Mesenteric fat pad (tissue), 1 donor: Measurements from ENCODE around the gene CCDC71. TPM values are rescaled to one million over a fixed set of nuclear protein-coding genes. Genes with fewer than 3 reads are reported as not detected.

Experiments
- DNase-seq: peaks from one replicate; pipeline ENCODE4 v3.0.0-alpha.2; 2020; ENCODE audit warnings: low spot score
- total RNA-seq: library from RNA; stranded (reverse); fragmentation: NEBNext Ultra II Directional; extraction: Animal tissue kit (Norgen Biotek cat#: 25700); gene quantifications from one replicate; pipeline ENCODE4 v1.2.1, GENCODE V29; 2021
- donor health status: DM: yes; HTN: yes; CAD: no.

Gene CCDC71
- total RNA-seq, 1 donor from 2014 or later = 19.4 TPM

DNA sequence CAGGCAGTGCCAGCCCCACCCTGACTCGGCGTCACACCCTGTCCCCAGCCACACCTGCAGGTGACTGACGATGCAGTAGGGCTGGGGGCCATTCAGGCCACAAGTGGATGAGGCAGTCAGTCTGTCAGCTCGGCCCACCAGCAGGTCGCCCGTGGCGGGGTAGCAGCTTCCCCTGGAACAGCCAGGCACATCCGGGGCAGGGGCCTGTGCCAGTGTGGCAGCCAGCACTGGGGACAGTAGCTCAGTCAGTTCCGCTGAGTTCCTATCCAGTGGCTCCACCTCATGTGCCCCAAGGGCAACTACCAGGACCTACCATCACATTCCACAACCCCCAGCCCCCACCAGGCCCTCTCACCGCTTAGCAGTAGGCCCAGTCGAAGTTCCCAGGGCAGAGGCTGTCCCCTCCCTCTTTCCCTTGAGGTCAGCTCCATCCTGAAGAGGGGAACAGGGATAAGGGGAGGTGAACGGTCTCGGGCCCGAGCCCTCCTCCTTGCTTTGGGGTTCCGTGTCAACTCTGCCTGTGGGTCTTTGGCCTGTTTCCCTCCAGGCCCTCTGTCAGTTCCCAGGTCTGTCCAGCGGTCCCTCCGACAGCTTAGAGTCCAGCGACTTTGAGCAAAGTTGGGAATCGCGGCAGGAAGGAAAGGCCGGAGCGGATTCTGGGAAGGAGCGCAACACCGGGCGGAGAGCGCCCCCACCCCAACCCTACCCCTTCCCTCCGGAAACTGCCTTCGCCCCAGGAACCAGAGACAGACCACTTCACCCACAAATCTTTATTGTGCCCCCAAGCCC, 33.5 kb downstream of the CCDC71 start, which contains the start of gene LAMB2:
TSS of gene LAMB2 (minus strand) at position 614 of the 789 bp plus-strand sequence. CDS start at position 431, 183 bp downstream.
- no peak for DNase-seq

DNA sequence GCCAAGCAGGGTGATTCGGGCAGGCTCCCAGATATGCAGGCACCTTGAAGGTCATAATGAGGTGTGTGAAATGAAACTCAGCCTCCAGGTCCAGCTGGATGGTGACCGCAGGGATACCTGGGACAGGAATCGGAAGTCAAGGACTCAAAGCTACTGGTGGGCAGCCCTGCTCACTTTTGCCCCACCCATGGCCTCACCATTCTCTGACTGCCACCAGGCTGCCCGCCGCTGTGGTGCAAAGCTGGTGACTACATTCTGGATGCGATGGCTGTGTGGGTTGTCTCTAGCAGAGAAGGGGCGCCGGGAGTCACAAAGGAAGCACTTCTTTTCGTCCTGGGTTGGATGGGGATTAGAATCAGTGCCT, 34.1 kb downstream of the CCDC71 start:
- DNase-seq = no peak

DNA sequence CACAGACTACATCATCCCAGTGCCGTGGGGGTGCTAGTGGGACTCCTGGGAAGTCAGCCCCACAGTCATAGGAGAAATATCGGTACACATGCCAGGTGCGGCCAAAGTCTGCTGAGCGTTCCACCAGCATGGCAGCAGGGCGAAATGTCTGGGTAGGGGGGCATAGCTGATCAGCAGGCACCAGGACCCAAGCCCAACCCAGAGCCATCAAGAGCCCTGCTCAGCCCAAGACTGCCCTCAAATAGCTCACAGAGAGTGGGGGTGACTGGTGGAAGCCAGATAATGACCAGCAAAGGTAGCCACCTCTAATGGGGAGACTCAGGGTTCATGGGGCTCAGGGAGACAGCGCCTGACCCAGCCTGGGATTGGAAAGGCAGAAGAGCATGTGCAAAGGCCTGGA, 34.6 kb downstream of the CCDC71 start:
- no peak for DNase-seq

DNA sequence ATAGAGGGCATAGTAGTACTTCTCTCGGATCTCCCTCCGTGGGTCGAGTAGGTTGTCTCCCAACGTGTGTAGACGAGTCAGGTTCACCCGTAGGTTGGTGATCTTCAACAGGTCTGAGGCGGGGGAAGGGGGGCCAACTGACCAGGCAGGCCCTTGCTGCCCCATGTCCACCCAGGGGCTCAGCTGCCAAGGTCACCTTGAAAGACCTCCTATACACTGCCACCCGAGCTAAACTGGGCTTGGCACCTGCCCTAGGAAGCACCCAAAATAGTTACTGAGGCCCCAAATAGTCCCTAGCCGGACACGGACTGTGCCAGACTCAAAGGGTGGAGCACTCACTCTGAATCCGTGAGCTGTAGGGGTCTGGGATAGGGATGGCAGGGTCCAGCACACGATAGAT, 35.1 kb downstream of the CCDC71 start:
- no peak for DNase-seq

DNA sequence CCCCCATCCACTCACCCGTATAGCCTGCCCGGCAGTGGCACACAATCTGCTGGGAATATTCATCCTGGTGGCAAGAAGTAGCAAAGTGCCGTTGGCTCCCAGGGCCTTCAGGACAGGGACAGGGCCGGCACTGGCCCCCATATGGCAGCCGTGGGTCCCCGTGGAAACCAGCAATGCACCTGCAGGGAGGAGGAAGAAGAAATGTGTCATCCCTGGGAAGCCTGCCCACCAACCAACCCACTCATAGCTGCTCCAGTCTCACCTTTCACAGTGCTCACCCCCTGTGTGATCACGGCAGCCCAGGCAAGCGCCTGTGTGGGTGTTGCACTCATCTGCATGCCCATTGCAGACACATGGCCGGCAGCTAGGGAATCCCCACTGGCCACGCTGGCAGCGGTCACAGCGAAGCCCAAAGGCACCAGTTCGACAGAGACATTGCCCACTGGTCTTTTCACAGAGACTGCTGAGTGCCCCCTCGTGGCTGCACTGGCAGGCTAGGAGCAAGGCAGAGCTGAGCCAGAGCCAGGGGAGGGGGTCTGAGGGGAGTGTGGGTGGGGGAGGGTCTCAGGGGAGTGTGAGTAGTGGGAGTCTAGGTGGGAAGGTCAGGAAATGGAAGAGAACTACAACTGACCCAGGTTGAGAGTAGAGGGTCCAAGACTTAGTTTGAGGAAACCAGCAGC, 41.0 kb downstream of the CCDC71 start:
- DNase-seq = no peak

DNA sequence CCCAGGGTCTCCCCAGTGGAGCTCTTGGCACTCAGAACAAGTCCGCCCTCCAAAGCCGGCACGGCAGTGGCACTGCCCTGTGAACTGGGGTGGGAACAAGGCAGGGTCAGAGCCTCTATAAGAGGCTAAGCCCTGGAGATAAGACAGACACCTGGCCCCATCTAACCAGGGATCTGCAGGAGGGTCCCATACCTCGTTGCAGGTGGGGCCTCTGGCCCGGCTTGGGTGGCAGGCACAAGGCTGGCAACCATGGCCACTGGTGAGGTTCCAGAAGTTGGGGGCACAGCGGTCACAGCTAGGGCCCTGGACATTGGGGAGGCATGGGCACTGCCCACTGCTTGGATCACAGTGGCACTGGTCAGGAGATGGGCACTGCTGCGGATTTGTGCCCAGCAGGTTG, 41.9 kb downstream of the CCDC71 start:
- DNase-seq = no peak

DNA sequence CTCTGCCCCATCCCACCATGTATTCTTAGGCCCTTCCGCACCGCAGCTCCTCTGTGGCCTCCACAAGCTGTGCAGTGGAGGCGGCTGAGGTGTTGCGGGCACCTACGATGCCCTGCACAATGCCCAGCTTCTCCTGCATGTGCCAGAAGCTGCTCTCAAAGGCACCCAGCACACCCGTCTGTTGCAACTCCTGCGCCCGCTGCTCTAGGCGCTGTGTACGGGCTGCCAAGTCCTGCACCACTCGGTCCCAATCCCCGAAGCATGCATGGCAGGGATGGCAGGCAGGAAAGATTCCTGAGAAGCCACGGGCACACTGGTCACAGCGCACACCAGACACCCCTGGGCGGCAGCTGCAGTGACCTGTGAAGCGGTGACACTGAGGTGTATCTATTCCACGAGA, 42.4 kb downstream of the CCDC71 start:
- no peak for DNase-seq

DNA sequence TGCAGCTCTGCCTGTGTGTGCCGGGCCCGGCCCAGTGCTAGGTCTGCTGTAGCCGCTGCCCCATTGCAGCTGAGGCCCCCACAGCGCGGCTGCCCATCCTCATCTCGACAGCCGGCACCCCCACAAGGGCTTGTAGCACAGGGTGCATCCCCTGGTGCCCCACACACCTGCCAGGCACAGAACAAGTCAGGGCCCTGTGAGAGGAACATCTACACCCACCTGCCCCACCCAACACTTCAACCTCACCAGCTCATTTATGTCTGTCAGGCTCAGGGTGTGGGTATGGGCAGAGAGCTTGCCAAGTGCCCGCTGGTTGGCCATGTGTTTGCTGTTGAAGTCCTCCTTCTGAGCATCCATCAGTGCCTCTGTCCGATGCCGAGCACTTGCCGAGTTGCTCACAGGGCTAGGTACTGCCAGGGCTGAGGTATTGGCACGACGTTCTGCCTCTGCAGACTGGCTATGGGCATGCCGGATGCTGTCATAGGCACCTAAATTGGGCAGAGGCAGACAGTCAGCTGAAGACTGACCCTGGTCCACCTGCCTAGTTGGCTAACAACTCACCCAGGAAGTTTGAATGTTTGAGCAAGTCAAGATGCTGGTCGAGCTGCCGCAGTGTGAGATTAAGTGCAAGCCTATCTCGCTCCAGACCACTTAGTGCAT, 43.1 kb downstream of the CCDC71 start:
- DNase-seq = no peak

DNA sequence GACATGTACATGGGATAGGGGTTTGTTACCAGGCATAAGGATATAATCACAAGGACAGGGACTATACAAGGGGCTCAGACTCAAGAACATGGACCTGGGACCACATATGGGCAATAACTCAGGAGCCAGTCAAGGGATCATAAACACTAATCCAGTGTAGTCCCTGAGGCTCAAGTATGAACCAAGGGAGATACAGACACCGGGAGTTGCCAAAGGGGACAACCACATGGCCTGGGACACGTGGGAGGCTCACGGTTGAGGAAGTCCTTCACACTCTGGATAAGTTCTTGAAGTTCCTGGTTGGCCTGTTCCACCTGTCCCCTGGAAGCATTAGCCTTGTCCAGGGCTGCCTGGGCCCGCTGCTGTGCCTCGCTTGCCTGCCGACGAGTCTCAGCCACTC, 43.7 kb downstream of the CCDC71 start:
- DNase-seq = no peak

DNA sequence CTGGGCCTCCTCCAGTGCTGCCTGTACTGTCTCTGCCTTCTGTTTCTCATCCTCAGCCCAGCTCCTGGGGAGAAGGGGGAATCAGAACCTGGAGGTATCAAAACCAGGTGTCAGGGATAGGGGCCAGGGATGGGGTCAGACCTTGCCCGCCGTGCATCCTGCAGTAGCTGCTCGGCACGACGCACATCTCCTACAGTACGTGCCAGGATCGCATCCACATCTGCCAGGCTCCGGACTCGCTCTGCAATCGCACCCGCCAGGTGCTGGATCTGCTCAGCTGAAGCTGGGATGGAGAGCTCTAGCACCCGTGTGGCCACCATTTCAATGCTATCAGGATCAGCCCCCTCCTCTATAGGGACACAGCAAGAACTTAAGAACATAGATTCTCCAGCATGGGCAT, 44.1 kb downstream of the CCDC71 start:
- DNase-seq = no peak

DNA sequence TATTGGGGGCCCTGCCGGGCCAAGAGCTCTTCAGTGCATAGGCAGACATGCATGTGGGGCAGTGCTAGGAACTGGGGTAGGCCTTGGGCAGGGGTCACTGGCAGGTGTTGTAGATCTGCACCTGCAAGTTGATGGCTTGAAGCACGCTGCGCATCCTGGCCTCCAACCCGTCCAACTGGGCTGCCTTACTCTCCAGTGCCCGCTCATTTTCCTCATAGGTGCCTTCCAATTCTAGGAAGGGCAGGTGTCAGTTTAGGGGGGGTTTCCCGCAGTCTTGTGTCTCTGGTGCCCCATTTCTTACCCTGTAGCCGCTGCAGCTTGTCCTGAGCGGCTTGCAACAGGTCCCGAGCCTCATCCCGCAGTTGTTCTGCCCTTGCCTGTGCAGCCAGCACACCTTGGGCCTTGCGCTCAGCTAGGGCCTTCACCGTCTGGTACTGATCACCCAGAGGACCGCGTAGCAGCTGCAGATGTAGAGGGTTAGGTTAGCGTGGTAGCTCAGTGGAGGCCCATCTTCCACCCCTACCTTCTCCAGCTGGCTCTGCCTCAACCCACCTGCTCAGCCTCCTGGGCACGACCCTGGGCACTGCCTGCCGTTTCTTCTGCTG, 44.9 kb downstream of the CCDC71 start:
- DNase-seq = no peak

DNA sequence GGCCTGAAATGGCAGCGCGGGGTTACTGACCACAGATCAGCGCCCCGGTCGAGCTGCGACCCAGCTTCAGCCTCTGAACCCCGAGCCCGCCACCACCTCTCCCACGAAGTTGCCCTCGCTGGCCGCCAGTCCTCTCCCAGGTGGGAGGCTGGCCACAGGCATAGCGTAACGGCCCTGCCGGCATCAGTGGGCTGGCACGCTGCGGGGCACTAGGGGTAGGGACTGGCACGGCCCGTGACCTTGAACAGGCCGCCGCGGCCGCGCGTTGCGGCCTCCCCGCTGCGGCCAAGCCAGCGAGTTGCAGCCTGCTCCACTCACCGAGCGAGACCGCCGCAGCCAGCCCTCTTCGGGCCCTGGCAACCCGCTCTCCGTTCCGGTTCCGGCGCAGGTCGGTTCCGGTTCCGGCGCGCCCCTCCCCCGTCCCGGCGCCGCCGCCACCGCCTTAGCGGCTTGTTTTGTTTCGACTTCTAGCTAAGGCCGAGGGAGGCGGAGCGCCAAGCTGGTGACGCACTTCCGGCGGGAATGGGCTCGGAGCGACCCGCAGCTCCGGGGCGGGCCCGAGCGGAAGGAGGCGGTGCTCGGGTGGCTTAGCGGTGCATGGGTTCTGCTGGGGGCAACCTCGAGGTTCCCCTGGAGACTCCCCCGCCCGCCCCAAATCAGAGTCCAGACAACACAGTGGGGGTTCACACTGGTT, 45.5 kb downstream of the CCDC71 start, which contains the start of gene USP19:
TSS of gene USP19 (minus strand) at position 386 of the 694 bp plus-strand sequence. CDS start 1,678 bp downstream, outside the sequence.
- DNase-seq = peak; percentile 99

DNA sequence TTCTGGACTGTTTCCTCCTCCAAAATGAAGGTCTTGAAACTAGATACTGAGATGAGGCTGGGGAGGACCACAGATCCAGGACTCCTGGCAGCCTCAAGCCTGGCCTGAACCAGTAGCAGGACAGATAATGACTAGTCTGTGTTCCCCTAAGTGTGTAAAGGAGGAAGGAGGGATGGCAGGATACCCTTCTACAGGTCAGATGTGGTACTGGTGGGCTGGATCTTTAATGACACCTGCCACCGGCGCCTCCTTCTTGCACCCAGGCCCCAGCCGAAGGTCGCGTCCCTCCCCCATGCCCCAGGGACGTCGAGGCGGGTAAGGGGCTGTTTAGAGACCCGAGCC, 46.1 kb downstream of the CCDC71 start:
- DNase-seq = no peak

DNA sequence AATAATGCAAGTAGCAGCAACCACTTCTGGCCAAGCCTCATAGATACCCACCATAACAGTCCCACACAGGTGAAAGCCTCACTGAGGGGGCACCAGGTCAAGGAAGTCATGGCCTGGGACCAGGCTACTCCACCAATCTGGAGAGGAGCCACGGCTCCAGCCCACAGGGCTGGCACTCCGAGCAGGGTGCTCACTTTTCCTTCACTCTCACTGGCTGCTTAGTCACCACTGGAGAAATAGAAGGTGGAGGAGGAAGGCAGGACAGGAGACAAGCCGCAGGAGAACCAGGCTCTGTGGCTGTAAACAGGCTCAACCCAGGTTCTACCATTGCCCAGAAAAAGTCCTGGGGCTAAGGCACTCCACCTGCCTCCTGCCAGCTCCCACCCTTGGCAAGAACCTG, 46.7 kb downstream of the CCDC71 start:
- no peak for DNase-seq

DNA sequence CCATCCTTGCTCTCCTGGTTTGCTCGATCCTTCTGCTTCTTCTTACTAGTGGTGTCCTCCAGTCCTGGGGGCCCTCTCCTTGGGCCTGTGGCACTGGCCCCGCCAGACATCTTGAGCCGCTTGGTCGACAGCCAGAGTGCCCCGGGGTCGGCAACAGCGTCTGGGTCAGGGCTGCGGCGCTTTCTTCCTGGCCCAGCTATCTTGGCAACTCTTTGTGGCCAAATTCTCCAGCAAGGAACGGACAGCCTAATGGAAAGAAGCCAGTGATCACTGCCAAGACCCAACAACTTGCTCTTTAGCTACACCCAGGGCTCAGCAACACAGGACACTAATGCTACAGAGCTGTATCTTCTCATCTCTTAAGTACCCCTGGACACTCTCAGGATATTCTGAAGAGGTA, 47.1 kb downstream of the CCDC71 start:
- DNase-seq = no peak

Other genes with a start within 250 kb of the CCDC71 start
- gene ARIH2, start 247.5 kb downstream of the CCDC71 start, total RNA-seq = 92.3 TPM
- 16.2 TPM for gene P4HTM, start 176.1 kb downstream of the CCDC71 start, total RNA-seq
- 104 TPM for gene WDR6, start 158.9 kb downstream of the CCDC71 start, total RNA-seq
- gene DALRD3, start 147.8 kb downstream of the CCDC71 start, total RNA-seq = 16.0 TPM
- gene NDUFAF3, start 144.2 kb downstream of the CCDC71 start, total RNA-seq = 102 TPM
- 123 TPM for gene IMPDH2, start 136.9 kb downstream of the CCDC71 start, total RNA-seq
- 96.9 TPM for gene QRICH1, start 72.3 kb downstream of the CCDC71 start, total RNA-seq
- 167 TPM for gene QARS1, start 61.6 kb downstream of the CCDC71 start, total RNA-seq
- gene USP19, start 45.5 kb downstream of the CCDC71 start, total RNA-seq = 45.0 TPM
- gene LAMB2, start 33.3 kb downstream of the CCDC71 start, total RNA-seq = 310 TPM
- 53.5 TPM for gene KLHDC8B, start 5.3 kb upstream of the CCDC71 start, total RNA-seq
- gene C3orf62, start 110.9 kb upstream of the CCDC71 start, total RNA-seq = 5.8 TPM
- gene USP4, start 173.7 kb upstream of the CCDC71 start, total RNA-seq = 65.5 TPM
- 724 TPM for gene GPX1, start 192.0 kb upstream of the CCDC71 start, total RNA-seq
- gene RHOA, start 245.6 kb upstream of the CCDC71 start, total RNA-seq = 563 TPM
- gene TCTA, start 246.1 kb upstream of the CCDC71 start, total RNA-seq = 23.5 TPM